Activated CD8-positive, alpha-beta memory T cell treated with anti-CD3 and anti-CD28 coated beads for 36 hours (primary cell): ENCODE results near the gene SPTLC3. TPM values are rescaled to one million over a fixed set of nuclear protein-coding genes. Genes with fewer than 3 reads are reported as not detected.

ENCODE experiments used
- CTCF ChIA-PET: fragments of 350-600 bp; sonication (Branson Sonifier 250); formaldehyde crosslinking; loops from one replicate; lab custom pipeline; 2021; ENCODE audit warnings: antibody characterized with exemption; lab: Charles Lee
- POLR2A ChIA-PET: fragments of 350-600 bp; sonication (Branson Sonifier 250); formaldehyde crosslinking; loops from one replicate; lab custom pipeline; 2021; ENCODE audit warnings: antibody characterized with exemption; lab: Charles Lee
- total RNA-seq, 2 experiments: library from RNA; stranded (reverse); gene quantifications; one replicate each; pipeline ENCODE4 v1.2.3, GENCODE V29; 2021

Gene SPTLC3
- total RNA-seq, 2 experiments from 2014 or later = 0.08 to 0.13 TPM

DNA sequence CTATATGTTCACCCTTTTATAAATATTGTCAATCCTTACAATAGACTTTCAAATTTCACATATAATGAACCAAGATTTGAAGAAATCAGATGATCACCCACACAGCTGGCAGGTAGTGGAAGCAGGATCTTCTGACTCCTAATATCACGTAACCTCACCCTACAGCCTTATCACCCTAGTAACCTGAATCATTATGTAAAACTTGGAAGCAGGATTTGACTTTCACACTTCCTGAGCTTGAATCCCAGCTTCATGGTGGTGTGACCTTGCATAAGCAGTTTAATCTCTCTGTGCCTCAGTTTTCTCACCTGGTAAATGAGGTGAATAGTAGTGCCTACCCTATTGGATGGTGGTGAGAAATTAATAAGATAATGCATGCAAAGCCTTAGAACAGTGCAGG lies 16.4 kb downstream of the SPTLC3 start:
- ChIA-PET POLR2A (no interaction called here), CTCF (no interaction called here)

DNA sequence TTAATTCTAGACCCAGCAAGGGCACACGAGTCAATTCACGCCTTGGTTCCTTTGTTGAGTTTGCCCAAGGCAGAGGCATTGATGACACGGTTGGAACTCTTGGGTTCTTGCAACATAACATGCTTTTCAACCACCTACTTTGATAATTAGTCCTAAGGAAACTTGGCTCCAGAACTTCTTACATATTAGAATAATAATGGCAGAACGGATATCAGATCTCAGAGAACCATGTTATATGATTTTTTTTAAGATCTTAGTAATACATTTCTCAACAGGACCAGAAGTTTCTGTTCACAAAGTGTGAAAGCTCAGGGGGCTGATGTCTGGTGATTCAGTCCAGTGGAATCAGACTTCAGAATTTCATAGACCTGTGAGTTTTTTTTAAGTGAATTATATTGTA lies 19.2 kb downstream of the SPTLC3 start:
- POLR2A ChIA-PET = no interaction called here

DNA sequence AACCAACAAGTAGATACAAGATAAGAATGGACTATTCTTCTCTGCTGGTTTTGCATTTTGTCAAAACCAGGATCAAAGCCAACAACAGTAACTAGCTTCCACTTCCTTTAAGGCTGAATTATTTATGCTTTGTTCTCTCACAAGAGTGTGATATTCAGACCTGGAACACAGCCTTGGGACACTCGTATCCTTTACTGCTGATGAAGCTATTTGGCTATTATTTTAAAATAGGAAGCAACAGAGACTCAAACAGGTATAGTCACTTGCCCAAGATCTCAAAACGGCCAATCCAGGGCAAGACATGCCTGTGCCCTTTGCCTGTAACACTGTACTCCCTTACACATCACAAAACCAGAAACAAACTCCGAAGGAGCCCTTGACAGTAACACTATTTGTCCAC lies 19.9 kb downstream of the SPTLC3 start:
- CTCF ChIA-PET = no interaction called here
- POLR2A ChIA-PET = no interaction called here

More for the DNA sequence above, 19.2 kb downstream of the SPTLC3 start:
- CTCF ChIA-PET = no interaction called here

DNA sequence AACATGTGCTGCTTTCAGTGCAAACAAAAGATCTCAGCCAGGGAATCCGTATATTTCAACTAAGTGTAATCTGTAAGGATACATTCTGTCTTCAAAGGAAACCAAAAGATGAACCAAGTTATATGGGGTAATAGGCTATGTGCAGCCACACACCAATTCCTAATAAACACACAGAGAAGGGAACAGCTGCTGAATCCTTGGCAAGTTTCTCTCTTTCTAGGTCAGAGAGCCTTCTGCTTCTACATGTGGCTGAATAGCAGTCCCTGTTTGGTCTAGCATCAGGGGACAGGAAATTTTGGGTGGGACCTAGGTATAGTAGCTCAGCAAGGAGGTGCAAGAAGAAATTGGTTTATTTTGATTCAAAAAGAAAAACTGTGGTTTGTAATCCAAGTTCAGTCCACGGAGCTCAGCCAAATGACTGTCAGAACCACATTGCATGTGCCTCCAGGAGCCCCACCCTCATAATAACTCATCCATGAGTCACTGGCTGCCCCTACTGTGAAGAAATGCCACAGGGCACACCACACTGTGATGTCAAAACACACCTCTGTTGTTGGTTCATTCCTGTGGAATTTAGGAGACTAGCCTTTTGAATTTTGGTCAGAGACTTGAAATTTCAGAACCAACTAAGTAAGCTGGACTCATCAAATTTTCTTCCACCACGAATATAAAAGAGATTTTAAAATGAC lies 21.1 kb downstream of the SPTLC3 start:
- POLR2A ChIA-PET = no interaction called here
- CTCF ChIA-PET = no interaction called here

DNA sequence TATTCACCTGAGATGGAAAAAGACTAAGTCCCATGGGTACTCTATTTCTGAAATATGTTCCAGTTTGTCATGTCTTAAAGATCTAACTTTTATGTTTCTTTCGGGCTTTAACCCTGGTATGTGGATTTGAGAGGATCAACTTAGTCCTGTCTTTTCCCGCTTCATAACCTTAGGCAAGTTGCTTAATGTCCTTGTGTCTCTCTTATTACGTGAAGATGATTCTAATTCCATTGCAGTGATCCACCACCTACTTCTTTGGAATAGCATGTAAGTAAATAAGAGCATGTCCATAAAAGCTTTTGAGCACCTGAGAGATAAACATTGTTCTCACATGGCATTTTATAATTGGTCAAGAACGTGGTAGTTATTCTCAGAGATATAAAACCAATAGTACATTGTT lies 23.0 kb downstream of the SPTLC3 start:
- POLR2A ChIA-PET = no interaction called here
- CTCF ChIA-PET = no interaction called here

DNA sequence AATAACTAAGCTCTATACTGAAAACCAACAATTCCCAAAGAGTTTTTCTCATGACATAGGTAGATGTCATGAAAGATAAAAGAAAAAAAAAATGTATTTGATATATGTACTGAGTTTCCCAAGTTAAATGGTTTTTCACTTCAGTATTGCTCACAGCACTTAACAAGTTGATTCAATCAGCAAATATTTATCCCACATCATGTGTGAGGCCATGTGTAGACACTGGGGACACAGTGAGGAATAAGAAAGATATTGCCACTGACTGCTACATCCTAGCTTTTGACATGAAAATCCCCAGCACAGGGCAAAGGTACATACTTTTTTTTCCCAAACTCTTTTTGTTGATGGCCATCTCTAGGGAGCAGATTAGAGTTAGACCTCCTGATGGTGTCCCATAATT lies 25.3 kb downstream of the SPTLC3 start:
- CTCF ChIA-PET = no interaction called here
- POLR2A ChIA-PET = no interaction called here

DNA sequence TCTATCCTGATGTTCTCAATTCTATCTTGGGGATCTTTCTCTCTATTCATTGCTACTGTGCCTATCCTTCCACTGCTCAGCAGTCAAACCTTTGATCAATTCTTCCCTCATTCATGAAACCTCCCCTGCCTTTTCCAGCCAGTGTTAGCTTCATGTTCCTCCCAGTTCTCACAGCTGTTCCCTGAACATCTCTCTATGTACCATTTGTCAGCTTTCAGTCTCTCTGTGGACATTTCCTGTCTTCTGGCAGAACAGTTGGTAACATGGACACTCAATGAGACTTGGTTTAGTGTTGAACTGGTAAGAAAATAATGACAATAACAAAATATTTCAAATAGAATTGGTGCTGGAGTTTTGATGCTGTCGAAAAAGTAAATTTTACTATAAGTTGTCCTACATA lies 26.2 kb downstream of the SPTLC3 start:
- CTCF ChIA-PET = no interaction called here

DNA sequence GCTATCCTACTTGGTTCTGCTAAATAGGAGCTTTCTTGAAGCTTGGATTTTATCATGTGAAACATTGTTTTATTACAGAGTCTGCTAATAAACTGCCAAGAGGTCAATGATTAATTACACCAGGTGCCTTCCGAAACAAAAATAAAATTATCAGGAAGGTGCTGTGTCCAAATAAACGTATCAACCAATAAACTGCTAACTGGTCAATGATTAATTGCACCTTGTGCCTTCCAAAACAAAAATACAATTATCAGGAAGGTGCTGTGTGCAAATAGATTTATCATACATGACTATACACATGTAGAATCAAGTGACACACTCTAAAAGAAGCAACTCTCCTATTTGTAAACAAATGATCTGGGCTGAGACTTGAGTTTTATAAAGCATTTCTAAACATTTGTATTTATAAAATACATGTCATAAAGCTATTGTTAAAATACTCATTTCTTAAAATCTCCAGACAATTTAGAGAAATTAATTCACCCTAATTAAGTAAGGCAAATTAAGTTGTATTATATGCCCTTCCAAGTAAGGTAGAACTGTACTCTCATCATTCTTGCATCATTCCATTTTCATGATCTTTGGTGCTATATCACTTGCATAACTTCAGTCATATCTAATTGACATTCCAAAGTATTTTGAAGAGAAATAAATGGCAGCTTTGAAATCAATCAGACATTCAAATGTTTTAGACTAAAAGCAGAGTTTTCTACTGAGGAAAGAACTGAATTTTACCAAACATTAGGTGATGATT lies 26.8 kb downstream of the SPTLC3 start:
- ChIA-PET POLR2A (no interaction called here), CTCF (no interaction called here)

More for the DNA sequence above, 26.2 kb downstream of the SPTLC3 start:
- POLR2A ChIA-PET = no interaction called here

DNA sequence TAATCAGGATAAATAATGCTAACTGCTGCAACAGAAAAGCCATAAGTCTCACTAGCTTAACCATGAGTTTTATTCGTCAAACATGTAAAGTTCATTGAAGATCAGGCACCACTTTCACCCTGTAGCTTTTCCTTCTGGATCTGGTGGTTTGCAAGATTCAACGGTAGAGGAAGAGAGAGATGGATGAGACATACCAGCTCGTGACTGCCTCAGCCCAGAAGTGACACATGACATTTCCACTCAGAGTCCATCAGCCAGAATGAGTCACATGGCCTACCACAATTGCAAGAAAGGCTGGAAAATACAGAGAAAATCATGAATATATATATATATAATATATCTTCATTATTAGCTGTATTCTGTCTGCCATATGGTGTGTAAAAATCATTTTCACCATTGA lies 29.0 kb downstream of the SPTLC3 start:
- POLR2A ChIA-PET = no interaction called here
- CTCF ChIA-PET = no interaction called here

DNA sequence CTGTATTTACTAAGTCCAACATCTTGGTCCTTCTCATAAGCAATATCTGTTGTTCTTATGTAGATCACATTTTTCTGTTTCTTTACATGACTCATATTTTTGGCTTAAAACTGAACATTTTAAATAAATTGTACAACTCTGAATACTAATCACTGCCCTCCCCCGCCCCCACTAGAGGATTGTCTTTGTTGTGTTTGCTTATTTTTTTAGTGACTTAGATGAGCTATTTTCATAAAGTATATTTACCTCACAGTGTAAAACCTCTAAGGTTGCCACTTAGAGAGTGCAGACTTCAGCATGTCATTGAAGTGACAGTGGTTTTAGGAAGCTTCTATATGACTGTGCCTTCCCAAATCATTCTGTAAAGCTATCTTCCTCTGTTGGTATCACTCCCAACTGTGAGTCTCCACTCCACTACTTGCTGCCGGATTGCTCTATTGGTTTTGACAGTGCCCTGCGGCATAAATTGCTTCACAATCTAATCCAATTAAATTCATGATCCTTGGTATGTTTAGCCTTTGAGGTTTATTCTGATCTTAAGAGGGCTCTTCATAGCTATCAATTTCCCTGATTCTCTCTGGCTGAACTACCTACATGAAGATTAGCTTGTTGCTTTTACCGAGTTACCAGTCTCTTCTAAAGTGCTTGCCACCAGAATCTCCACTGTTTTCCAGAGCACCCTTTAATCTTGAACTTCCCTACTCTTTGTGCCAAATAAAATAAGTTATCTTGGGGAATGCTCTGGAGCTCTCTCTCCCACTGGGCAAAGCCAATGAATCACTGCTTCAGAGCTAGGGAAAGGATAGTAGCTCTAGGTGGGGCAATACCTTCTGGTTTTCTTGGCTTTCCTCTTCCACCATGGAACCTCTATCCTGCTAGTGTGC lies 33.0 kb downstream of the SPTLC3 start:
- ChIA-PET CTCF (no interaction called here), POLR2A (no interaction called here)

DNA sequence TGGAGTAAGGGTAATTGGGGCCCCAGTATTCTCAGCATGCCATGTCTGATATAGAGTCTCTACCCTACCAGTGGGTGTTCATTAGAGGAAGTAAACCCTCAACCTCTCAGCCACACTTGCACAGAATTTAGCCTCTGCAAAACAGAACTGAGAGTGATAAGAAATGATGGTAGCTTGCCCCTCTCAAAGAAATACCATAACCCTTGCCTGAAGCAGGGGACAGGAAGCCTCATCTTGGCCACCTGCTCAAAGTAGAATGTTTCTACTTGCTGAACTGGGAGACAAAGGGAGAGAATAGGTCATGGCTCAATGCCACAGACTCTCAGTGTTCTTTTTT lies 33.7 kb downstream of the SPTLC3 start:
- ChIA-PET POLR2A (no interaction called here), CTCF (no interaction called here)

DNA sequence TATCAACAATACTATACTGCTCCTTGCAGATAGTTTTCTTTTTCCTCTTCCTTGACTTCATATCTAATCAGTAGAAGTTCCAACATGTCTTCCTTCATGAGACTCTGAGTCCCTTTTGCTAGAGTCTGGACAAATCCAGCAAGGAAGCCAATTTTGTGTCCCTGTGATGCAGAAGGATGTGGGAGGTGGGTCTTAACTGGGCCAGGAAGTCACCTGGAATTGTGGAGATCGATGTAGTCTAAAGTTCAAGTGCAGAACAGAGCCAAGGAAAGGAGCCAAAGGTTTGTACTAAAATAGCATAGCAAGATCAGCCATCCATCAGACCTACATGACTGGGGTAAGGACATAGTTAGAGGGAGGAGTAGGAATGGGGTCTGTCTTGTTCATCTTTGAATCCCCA lies 37.6 kb downstream of the SPTLC3 start:
- ChIA-PET POLR2A (no interaction called here), CTCF (no interaction called here)

DNA sequence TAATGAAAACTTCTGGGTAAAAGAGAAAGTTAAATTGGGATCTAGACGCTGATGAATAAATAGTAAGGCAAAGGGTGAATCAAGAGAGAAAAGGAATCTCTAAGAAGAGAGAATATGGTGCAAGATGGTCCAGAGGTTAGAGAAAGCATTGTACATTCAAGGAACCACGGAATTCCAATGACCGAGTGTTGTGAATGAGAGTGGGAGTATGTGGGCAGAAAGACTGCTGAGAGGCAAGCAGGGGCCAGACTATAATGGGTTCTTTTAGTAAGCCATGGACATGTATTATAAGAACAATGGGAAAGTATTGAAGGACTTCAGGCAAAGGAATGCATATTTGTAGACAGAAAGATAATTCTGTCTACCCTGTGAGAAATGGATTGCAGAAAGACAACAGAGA lies 45.2 kb downstream of the SPTLC3 start:
- CTCF ChIA-PET = no interaction called here
- POLR2A ChIA-PET = no interaction called here

DNA sequence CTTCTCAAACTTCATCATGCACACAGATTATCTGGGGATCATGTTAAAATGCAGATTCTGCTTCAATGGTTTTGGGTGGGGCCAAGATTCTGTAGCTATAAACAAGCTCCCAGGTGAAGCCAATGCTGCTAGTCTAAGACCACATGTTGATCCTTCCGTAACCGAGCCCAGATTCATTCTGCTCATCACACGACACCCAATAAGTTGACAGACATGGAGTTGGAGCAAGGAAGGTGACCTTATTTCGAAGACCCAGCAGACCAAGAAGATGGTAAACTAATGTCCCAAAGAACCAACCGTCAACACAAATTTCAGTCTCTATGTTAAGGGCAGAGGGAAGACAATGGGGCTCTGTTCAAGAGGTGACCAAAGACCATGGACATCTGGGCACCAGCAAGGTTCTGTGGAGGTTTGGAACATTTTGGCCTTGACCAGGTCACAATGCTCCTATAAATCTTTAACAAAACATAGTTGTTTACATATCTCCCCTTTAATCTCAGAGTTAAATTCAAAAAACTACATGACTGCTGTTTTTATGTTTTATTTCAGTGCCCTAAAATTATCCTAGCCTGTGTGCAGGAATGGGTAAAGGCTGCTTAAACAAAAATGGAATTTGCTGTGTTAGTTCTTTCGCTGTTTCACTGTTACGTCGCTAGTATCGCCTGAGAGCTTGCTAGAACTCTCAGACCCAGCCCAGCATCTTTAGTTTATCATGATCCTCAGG lies 50.1 kb downstream of the SPTLC3 start:
- ChIA-PET POLR2A (no interaction called here), CTCF (no interaction called here)

DNA sequence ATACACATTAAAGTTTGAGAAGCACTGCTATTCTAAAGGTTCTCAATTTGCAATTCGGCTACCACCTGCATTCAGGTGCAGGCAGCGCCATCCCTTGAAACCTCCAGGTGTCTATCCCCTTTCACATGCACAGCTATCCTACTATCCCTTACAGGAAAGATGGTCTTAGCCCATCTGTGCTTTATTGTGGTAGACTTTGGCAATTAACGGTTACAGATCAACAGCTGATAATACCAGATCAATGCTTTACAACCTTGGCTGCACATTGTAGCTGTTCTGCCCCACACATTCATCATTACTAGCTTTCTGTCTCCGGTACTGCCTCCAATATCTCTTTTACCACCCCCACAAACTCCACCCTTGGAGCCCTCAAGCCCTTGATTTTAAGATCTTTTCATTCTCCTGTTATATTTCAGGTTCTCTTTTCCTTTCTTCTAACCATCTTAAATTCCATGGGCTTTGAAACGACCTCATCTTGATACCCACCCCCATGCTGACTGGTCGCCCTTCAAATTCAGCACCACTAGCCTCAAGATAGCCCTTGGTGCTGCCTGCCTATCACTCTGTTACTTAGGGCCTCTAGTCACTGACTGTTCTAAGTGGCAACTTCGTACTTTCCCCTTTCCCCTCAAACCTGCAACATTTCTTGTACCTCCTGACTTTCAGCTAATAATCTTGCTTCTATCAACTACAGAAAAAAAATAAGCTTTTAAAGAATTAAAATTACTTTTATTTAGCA lies 50.8 kb downstream of the SPTLC3 start:
- ChIA-PET CTCF (no interaction called here), POLR2A (no interaction called here)

DNA sequence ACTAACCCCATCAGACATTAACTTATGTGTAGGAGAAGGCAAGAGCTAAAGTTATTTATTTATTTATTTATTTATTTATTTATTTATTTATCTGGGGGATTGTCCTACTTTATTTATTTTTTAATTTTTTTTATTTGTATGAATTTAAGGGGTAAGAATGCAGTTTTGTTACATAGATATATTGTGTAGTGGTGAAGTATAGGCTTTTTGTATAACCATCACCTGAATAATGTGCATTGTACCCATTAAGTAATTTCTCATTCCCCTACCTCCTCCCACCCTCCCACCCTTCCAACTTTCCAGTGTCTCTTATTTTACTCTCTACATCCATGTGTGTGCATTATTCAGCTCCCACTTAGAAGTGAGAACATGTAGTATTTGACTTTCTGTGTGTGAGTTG lies 51.6 kb downstream of the SPTLC3 start:
- ChIA-PET POLR2A (no interaction called here), CTCF (no interaction called here)

DNA sequence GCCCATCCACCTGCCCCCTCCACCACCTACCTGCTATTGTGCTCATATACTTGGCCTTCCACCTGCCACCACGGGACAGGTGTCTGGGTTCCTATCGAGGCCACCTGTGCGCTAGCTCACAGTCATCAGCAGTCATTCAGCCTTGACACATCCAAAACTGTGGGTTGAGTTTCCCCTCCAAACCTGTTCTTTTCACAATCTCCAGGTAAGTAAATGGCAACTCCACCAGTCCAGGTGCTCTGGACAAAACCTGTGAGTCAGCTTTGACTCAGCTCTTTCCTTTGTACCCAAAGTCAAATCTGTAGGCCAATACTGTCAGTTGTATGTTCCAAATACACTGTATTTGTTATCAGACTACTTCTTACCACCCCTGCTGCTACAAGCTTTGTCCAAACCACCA lies 52.6 kb downstream of the SPTLC3 start:
- POLR2A ChIA-PET = no interaction called here
- CTCF ChIA-PET = no interaction called here

DNA sequence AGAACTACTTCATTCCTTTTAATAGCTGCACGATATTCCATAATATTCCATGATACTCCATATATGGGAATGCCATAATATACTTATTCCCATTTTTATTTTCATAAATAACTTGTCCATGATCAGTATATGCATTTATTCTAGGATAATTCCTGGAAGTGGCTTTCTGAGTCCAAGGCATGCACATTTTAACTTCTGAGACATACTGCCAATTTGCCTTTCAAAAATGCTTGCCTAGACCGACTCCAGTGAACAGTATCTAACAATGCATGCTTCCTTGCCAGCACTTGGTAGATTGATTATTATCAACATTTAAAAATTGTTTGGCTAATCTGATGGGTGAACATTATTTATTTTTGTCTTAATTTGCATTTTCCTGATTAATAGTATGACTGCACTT lies 54.0 kb downstream of the SPTLC3 start:
- ChIA-PET POLR2A (no interaction called here), CTCF (no interaction called here)

DNA sequence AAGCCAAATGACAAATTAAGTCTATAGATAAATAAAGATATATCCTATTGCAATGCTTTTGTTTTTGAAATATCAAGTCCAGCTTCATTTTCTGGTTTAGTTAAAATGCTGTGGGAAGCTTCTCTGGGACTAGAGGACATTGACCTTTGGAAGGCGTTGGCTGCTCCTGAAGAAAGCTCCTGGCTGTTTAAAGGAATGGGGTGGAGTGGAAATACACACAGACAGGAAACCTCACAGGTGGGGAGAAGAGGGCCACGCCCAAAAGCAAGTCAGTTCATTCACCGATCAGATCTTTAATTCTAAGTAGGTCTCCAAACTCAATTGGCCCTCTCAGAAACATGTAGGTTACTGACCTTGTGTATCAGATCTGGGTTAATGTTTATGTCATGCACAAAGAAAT lies 59.6 kb downstream of the SPTLC3 start:
- ChIA-PET POLR2A (no interaction called here), CTCF (no interaction called here)
